22Rv1 (cell line): ENCODE results near the gene CHMP2B.

Experiments used
- H3K27ac ChIP-seq: fragments of 450-650 bp; 2 replicates; pipeline ENCODE4 v1.5.1; 2017
- CTCF ChIP-seq: fragments of 450-650 bp; IDR thresholded peaks from 2 replicates; pipeline ENCODE4 v1.5.1; 2017; ENCODE audit warnings: mild to moderate bottlenecking
- ZFX ChIP-seq: fragments of 450-650 bp; IDR thresholded peaks from 2 replicates; pipeline ENCODE4 v1.6.1; 2017; ENCODE audit warnings: antibody characterized with exemption, borderline replicate concordance

Gene CHMP2B

GRCh38 chr3:87248831-87249230, 21.7 kb downstream of the CHMP2B start:
- TF ChIP-seq CTCF (no peak), ZFX (no peak)
- H3K27ac ChIP-seq: no peak overlapping the region

- TF ChIP-seq CTCF: no peak
- no peak for TF ChIP-seq ZFX
- H3K27ac ChIP-seq: no peak overlapping the region
These were observed 22.9 kb downstream of the CHMP2B start for GRCh38 chr3:87250009-87250408.

GRCh38 chr3:87260270-87260669, 33.2 kb downstream of the CHMP2B start:
- H3K27ac ChIP-seq: no peak overlapping the region
- TF ChIP-seq CTCF: peak; percentile 83
- no peak for TF ChIP-seq ZFX

- TF ChIP-seq ZFX (no peak), CTCF (no peak)
- H3K27ac ChIP-seq: no peak overlapping the region
These were observed 34.8 kb downstream of the CHMP2B start for GRCh38 chr3:87261925-87262324.

- no peak overlapping the region for H3K27ac ChIP-seq
- TF ChIP-seq ZFX (no peak), CTCF (no peak)
These were observed 41.0 kb downstream of the CHMP2B start for GRCh38 chr3:87267953-87268645.

- no peak overlapping the region for H3K27ac ChIP-seq
- TF ChIP-seq CTCF (no peak), ZFX (no peak)
These were observed 41.6 kb downstream of the CHMP2B start for GRCh38 chr3:87268646-87269211.

GRCh38 chr3:87269723-87270122, 42.6 kb downstream of the CHMP2B start:
- no peak overlapping the region for H3K27ac ChIP-seq
- TF ChIP-seq CTCF: no peak
- no peak for TF ChIP-seq ZFX
